Measurements from ENCODE around the gene PRG2. TPM values are rescaled to one million over a fixed set of nuclear protein-coding genes. Genes with fewer than 3 reads are reported as not detected.

Gene PRG2
- total and polyA plus RNA-seq, 2 donors (not counting 1 experiment from before 2014, with no cell fraction given), result 0.07 TPM; not detected in 1

- H3K9me3 Mint-ChIP-seq (ENCODE audit: insufficient read depth), result no peaks in the 10 kb centered on the region
- Histone ChIP-seq H3K4me1 (ENCODE audit: control insufficient read depth in 2 of 2, insufficient read depth in 2 of 2, low read length in 2 of 2) (peaks cover 28 to 33% of the 10 kb centered on the region in 2 donors), H3K4me2 (replicated peaks; ENCODE audit: low read depth, low read length, poor library complexity, severe bottlenecking) (peak overlapping the region; percentile 96), H3K4me3 (ENCODE audit: control extremely low read depth in 1 of 5, extremely low read depth in 1 of 5, insufficient read depth in 1 of 5, low read depth in 2 of 5, low read length in 4 of 5) (peak overlapping the region in 4 of 5 experiments; percentile 32 to 90 (median 68)), H4K20me1 (ENCODE audit: control insufficient read depth, insufficient read depth, low read length, poor library complexity, severe bottlenecking) (no peaks in the 10 kb centered on the region), H3K9ac (ENCODE audit: low read length) (peak overlapping the region; percentile 80), H2AFZ (ENCODE audit: insufficient read depth, low read depth, low read length, poor library complexity, severe bottlenecking) (peak overlapping the region; percentile 95), H3K27ac (ENCODE audit: low read length in 2 of 2) (no peak overlapping the region), H3K9me3 (ENCODE audit: control extremely low read depth in 1 of 3, control insufficient read depth in 2 of 3, insufficient read depth in 1 of 3, low read length in 2 of 3) (peaks cover 0 to 4% (median 0%) of the 10 kb centered on the region in 3 donors), H3K36me3 (replicated peaks in 1 of 2; ENCODE audit: control extremely low read depth in 1 of 2, control insufficient read depth in 1 of 2, extremely low read depth in 1 of 2, insufficient read depth in 2 of 2, low read length in 1 of 2) (peaks cover 0 to 3% of the 10 kb centered on the region in 2 experiments), H3K79me2 (ENCODE audit: control insufficient read depth, insufficient read depth, low read length) (peaks cover 10% of the 10 kb centered on the region), H3K27me3 (replicated peaks in 1 of 4; ENCODE audit: control extremely low read depth in 1 of 4, control insufficient read depth in 3 of 4, insufficient read depth in 4 of 4, low read length in 3 of 4) (no peaks in the 10 kb centered on the region)
- H3K27ac Mint-ChIP-seq, result peak overlapping the region; percentile 92
- ChIA-PET CTCF (interaction anchor here (1.3 to 4.2 kb wide), 2 partner anchors 32 to 118 kb away, joined by 3 to 22 read pairs; no protein-coding TSS in a partner anchor), POLR2A (interaction anchor here (0.6 kb wide), 1 partner anchor 75 kb away, joined by 6 read pairs; no protein-coding TSS in a partner anchor)
- peak overlapping the region; percentile 91 for H3K4me3 Mint-ChIP-seq
- H3K4me1 Mint-ChIP-seq, result peaks cover 36% of the 10 kb centered on the region
- no peaks in the 10 kb centered on the region for H3K27me3 Mint-ChIP-seq
- no peak for TF ChIP-seq EZH2 (IDR thresholded peaks at IDR 0.05; ENCODE audit: borderline replicate concordance, insufficient read depth, low read depth, low read length, poor library complexity, severe bottlenecking)
- TF ChIP-seq, protein P1, sequence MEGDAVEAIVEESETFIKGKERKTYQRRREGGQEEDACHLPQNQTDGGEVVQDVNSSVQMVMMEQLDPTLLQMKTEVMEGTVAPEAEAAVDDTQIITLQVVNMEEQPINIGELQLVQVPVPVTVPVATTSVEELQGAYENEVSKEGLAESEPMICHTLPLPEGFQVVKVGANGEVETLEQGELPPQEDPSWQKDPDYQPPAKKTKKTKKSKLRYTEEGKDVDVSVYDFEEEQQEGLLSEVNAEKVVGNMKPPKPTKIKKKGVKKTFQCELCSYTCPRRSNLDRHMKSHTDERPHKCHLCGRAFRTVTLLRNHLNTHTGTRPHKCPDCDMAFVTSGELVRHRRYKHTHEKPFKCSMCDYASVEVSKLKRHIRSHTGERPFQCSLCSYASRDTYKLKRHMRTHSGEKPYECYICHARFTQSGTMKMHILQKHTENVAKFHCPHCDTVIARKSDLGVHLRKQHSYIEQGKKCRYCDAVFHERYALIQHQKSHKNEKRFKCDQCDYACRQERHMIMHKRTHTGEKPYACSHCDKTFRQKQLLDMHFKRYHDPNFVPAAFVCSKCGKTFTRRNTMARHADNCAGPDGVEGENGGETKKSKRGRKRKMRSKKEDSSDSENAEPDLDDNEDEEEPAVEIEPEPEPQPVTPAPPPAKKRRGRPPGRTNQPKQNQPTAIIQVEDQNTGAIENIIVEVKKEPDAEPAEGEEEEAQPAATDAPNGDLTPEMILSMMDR (IDR thresholded peaks at IDR 0.05), result no peak
- no peak for ATAC-seq (ENCODE audit: low read depth)
- no peak for DNase-seq
- 55% methylated on average over 12 of the region's 15 CpGs for WGBS (ENCODE audit: insufficient coverage)
- intact Hi-C loops (cut with micrococcal nuclease), result loop anchor here (2.0 to 5.0 kb wide), 2 partner anchors 31 to 89 kb away; partner anchors contain the start of genes P2RX3 and SSRP1
Measured at GRCh38 chr11:57425565-57426438, 35.4 kb upstream of the PRG2 start.

Measured in B cell (primary cell).